NCI-H2029 (cell line): ENCODE results near the gene PTPRN2.

Experiments used
- DNase-seq: peaks from one replicate; lab custom pipeline; 2025; lab: John Stamatoyannopoulos, UW

PTPRN2 gene

DNA sequence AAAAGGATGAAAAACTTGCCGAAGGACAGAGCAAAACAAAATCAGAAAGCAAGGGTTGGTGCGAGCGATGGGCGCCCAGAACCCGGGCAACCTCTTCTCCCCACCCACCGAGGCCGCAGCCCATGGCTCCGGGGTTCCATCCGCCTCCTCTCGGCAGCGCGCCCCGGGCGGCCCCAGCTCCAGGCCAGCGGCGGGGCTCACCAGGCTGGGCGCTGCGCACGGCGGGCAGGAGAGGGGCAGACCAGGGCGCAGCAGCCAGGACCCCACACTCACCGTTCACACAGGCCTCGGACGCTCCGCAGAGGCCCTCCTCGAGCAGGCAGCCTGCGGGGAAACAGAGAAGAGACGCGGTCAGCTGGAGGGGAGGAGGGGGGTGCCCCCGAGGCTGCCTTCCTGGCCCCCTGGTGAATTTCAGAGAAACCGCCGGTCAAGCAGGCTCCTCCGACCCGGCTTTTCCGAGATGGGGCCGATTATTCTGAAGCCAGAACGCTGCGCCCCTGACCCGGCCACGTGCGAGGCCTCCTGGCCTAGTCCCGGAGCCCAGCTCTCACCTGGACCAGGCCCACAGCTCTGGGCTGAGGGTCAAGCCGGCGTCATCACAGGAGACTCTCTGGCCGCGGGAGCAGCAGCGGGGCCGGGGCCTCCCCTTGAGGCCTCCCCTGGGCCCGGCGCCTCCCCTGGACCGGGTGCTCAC, 98.0 kb downstream of the PTPRN2 start:
- no peak for DNase-seq

DNA sequence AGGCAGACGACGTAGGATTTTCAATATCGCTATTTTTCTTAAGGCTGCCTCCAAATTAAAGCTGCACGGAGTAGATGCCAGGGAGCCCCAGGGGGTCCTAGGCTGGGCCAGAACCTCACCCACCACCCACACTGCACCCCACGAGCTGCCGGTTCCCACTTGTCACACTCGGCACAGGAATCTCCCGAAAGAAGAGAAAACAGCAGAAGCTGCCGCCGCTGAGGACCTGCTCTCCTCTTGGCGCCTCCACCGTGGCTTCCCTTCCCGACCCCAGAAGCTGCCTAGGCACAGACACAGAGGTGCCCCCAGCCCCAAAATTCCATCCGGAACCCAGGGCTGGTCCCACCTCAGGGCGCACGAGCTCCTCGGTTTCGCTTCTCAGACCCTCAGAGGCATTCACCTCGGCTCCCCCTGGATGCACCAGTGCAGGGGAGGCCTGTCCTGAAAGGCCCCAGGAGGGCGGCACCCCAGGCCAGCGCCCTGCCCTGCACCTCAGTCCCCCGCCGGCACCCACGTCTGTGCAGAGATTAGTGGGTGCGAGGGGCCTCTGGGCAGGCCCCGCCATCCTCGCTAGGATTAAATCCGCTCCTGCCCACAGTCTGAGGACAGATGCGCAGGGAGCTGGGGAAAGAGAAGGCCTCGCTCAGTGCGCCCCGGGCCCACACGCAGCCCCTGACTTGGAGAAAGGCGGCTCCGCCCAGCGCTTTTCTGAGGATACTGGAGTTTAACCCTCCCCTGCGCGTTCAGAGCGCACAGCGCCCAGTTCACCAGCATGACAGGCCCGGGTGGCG, 99.2 kb downstream of the PTPRN2 start:
- no peak for DNase-seq

DNA sequence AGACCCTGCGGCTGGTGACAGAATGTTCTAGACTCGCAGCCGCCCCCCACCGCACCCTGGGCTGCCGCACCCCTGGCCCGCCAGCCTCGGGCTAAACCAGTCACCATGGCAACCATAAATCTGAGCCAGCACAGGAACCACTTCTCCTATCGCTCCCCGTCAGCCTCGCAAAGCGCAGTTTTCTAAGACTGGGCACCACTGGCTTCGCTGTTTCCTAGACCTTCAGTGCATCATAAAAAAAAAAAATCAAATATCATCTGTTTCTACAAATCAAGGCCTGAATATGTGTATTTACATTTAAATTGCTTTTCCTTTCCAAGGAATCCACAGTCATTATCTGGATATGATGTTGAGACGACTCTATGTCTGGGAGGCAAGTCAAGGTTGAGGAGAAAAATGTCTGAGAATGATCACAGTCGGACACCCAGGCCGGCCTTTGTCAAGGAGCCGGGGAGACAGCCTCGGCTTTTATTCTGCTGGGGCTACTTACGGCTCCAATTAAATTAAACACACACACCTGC, 99.9 kb downstream of the PTPRN2 start:
- no peak for DNase-seq

DNA sequence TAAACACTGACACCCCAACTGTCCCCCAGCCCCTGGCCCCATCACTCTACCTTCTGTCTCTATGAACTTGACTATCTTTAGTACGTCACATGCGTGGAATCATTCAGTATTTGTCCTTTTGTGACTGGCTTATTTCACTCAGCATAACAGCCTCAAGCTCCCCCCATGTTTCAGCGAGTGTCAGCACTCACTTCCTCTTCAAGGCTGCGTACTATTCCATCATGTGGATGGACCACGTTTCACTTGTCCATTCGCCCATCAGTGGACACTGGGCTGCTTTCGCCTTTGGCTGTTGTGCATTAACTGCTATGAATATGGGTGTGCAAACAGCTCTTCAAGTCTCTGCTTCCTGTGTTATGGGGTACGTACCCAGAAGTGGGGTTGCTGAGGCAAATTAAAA, 100.7 kb downstream of the PTPRN2 start:
- DNase-seq = no peak

DNA sequence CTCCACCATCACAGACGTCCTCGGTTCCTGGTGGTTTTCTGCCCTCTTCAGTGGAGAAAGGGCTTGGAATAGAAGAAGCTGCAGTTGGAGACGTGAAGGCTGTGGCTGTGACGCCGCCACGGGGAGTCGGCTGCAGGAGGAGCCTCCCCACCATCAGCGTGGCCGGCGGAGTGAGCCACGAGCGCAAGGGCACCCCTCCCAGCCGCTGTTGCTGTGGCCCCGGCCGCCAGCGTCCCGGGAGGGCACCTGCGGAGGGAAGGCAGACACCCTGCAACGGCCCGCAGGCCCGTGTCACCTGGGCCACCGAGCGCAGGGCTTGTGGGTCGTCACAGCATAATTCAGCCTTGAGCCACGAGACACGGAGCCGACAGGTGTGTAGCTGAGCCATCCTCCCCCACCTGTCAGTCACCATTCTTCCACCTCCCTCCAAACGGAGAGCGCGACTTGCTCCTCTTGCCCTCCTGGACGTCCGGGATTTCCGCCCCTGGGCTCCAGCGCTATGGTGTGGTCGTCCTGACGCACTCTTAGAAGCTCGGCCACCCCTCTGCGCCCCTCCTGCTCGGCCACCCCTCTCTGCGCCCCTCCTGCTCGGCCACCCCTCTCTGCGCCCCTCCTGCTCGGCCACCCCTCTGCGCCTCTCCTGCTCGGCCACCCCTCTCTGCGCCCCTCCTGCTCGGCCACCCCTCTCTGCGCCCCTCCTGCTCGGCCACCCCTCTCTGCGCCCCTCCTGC, 102.7 kb downstream of the PTPRN2 start:
- no peak for DNase-seq

DNA sequence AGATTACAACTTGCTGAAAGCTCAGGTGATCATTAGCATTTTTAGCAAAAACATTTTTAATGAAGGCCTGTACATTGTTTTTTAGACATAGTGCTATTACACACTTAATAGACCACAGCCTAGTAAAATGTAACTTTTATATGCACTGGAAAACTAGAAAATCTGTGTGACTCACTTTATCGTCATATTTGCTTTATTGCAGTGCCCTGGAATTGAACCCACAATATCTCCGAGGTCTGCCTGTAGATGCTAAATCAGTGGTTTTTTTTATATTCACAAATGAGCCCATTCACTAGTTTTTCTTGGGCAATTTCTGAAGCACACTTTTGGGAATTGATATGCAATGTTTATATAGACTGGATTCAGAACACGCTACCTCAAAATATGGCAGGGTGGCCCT, 105.1 kb downstream of the PTPRN2 start:
- DNase-seq = no peak

DNA sequence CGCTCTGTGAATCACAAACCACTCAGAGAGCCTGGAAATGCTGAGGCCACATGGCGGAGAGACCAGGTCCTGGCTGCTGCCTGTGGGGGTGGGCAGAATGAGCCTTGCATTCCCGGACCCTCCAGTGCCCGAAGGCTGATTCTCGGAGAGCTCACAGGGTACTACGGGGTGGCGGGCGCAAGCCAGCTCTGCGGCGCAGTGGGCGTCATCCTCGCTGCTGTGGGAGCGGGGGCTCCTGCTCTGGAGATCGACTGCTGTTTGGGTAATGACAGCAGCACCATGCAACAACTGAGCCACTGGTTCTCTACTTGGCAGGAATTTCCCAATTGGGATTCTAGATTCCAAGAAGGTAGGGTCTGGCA, 108.0 kb downstream of the PTPRN2 start:
- no peak for DNase-seq

DNA sequence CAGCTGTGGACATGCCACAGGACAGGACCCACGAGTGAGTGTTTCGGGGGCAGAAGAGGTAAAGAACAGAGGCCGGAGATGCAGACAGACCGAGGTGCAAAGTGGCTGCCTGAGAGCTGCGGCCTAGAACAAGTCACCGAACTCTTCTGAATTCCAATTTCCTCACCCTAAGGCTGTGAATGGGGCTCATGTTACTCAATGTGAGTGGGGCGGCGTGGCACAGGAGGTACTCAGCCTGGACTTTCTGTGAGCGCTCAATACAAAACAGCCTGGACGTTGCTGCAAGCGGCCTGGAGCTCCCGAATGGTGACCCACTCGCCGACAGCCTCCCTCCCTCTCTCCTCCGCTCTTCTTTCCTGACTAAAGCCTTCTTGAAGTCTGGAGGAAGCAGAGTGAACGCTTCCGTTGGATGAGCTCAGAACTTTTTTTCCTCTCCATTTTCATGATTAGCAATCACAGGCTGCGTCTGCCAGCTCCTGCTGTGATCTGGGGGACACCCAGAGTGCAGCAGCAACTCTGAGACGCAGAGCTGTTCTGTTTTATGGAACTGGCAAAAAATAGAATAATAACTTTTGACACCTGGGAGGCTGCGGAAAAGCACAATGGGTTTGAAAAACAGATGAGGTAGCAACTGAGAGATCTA, 108.5 kb downstream of the PTPRN2 start:
- no peak for DNase-seq

DNA sequence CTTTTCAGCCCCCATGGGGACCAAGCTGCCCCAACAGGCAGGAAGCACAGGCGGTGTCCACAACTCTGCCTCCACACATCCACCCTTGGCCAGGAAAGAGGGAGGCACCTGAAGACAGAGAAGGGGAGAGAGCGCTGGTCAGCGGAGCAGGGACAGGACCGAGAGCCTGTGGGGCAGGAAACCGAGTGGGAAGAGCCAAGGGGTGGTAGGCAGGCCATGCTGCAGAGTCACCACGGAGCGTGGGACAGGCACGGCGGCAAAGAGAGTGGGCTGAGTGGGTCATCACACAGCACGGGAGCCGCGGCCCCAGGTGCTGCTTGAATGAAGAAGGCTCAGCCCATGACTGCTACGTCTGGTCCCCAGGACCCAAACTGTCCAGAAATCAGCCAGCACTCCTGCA, 109.8 kb downstream of the PTPRN2 start:
- DNase-seq = no peak

DNA sequence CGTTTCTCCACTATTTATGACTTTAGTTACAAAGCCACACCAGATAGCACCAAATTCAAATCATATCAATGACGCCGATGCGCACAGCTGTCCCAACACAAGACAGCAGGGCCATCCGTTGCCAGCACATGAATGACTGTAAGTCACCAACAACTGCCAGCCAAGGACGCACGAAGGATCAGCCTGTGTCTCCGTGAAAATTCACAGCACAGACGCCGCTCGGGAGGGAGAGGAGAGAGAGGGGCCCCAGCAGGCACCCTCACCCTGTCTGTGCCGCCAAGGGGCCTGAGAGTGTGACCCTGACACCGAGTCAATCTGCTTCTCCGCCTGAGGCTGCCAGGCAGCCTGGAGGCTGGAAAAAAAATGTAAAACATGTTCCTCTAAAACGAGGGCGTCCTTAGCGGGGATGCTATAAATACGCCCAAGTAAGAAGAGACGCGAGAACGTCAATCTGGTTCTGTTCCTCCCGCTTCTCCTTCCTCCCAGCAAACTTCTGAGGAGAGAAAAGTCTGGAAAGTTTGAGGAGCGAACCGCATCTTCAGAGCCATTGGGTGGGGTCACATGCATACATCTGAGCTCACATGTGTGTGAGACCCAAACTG, 111.2 kb downstream of the PTPRN2 start:
- no peak for DNase-seq

DNA sequence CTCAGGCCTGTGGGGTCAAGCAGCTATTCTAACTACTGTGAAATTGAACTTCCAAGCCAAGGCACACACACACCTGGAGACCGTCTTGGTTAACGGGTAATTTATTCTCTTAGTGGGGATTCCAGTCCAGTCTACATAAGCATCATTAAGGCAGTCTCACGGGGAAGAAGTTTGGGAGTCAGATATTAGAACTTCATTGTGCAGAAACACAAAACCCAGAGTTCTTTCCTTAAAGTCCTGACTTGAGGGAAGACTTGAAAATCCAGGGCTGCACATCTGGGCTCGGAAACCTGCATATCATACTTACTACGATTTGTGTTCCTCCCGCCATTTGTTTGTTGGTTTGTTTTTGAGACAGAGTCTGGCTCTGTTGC, 112.0 kb downstream of the PTPRN2 start:
- DNase-seq = no peak

DNA sequence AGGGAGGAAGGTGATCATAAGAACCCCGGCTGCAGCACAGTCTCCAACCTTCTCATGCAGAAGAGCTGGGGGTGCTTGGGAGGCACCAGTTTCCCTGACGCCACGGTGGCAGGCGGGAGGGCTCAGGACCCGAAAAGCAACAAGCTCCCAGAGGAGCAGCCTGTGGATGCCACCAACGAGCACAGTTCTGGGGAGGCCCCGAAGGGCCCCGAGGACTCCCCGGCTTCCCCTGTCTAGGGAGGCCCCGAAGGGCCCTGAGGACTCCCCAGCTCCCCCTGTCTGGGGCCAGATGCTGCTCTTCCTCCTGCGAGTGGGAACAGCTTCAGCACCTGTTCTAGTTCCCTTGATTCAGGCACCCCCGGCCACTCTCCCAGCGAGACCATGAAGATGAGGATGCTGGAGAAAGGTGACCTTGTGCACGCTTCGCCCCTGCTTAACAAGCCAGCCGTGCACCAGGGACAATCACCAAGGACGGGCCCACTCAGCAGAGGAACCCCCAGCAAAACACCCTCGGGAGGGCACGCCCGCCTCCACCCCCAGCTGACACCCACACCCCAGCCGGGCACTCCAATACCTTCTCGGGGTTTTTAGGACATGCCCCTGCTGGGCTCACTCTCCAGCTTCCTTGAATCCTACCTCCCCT, 112.5 kb downstream of the PTPRN2 start:
- DNase-seq = no peak

DNA sequence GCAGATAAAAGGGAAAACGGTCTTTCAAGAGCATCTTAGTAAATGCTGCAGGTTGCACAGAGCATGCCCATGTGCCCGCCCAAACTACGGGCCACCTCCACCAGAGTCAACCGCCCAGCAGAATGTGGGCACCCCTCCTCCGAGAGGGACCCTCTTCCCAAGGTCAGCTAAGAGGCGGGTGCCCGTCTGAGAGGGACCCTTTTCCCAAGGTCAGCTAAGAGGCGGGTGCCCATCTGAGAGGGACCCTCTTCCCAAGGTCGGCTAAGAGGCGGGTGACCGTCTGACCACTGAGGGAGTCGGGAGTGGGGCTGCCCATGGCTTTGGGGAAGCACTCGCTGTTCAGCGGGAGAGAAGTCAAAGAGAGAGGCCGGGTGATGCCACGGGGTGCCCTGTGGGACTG, 113.1 kb downstream of the PTPRN2 start:
- DNase-seq = no peak

DNA sequence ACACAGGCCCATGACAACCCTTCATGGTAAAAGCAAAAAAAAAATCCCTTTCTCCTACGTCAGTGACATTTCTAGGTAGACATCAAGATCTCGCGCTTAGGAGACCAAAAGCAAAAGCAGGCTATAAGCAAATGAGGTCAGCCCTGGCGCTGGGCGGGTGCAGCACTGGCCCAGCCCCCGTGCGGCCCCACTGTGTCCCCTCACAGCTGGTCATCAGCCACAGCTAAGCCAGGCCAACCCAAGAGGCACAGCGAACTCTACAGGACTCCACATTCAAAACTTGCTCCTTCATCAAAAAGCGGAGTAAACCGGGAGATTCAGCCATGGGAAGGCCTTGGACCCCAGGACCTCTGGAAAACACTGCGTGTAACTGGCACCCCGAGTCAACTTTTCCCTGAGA, 113.7 kb downstream of the PTPRN2 start:
- DNase-seq = no peak

DNA sequence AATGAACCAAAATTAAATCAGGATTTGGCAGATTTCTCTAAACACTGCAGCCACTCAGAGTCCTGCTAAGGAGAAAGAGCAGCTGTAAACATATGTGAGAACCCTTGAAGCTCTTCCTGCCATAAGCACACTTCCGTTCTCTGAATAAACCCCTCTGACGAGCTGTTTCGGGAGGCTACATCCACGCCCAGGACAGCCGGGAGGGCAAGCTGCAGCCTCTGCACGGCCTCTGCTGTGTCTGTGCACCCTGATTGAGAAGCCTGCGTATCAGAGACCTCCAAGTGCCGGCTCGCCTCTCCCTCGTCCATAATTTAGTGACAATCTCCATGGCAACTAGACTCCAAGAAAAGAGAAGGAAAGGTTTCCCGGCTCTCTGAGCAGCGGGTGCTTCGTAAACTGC, 114.4 kb downstream of the PTPRN2 start:
- peak; percentile 83 for DNase-seq

DNA sequence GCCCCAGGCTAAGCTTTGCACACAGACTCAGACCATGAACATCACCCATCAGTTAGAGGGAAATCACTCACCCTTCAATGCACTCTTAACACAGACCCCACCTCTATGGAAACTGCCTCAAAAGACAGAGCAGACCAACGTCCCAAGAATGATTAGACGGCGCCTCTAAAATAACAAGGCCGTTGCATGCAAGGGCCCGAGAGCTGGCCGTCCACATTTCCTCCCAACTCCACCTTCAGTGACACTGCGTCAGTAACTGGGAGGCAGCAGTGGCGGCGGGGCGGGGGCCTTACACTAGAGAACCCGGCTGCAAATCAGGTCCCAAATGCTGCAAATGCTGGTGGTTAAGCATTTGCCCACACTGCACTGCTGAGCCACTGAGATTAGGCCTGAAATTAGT, 115.0 kb downstream of the PTPRN2 start:
- no peak for DNase-seq

DNA sequence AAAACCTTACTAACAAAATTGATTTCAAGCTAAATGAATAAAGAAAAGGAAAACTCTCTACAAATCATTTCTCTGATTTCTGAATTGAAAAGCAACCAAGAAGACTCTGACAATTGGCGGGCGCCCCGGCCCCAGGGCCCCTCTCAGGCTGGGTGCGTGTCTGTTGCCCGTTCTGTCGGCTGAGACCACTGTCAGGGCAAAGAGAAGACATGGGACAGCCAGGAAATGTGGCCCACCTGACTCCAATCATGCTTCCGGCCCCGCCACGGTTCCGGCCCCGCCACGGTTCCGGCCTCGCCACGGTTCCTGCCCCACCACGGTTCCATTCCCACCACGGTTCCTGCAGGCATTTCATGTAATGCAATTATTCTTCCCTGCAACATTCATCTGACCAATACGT, 115.9 kb downstream of the PTPRN2 start:
- no peak for DNase-seq

DNA sequence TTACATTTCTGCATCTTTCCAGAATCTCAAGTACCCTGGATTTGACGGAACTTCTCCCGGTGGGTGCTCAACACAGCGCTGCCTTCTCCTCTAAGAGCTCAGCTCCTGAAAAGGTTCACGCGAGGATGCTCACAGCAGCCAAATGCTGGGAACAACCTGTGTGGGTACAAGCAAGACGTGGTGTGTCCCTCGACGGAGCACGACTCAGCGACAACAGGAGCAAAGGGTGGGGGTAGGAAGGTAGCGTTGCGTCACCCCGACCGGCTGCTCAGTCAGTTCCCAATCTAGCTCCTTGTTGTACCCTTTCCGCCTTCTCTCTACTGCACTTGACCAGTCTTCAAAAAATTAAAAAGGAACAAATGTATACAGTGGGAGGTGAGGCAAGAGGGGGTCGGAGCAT, 117.3 kb downstream of the PTPRN2 start:
- no peak for DNase-seq

DNA sequence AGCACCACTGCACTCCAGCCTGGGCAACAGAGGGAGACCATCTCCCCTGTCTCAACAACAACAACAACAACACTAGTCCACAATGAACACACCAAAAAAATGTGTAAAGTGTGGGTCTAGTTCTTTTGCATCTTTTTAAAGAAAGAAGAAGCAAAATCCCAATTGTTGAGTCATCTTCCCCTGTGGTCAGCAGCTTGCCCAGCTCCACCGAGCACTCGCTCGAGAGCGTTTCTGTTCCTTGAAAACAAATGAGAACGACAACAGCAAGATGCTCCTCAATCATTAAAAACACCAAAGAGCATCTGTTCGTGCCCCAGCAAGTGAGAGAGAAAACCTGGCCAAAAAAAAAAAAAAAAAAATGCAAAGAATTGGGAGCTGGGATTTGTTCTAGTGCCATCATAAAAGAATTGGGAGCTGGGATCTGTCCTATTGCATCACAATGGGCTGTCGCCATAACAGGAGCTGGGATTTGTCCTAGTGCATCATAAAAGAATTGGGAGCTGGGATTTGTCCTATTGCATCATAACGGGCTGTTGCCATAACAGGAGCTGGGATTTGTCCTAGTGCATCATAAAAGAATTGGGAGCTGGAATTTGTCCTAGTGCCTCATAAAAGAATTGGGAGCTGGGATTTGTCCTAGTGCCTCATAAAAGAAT, 118.1 kb downstream of the PTPRN2 start:
- no peak for DNase-seq

DNA sequence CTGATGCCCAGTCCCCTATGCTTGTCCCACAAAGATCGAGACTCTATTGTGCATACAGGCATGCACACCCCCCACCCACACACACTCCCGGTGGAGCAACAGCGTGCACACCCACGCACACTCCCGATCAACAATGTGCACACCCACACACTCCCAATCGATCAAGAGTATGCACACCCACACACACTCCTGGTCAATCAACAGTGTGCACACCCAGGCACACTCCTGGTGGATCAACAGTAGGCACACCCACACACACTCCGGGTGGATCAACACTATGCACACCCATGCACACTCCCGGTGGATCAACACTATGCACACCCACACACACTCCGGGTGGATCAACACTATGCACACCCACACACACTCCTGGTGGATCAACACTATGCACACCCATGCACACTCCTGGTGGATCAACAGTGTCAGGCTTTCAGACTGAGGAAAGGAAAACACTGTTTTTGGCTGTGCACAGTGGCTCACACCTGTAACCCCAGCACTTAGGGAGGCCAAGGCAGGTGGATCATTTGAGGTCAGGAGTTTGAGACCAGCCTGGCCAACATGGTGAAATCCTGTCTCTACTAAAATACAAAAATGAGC, 118.8 kb downstream of the PTPRN2 start:
- no peak for DNase-seq

DNA sequence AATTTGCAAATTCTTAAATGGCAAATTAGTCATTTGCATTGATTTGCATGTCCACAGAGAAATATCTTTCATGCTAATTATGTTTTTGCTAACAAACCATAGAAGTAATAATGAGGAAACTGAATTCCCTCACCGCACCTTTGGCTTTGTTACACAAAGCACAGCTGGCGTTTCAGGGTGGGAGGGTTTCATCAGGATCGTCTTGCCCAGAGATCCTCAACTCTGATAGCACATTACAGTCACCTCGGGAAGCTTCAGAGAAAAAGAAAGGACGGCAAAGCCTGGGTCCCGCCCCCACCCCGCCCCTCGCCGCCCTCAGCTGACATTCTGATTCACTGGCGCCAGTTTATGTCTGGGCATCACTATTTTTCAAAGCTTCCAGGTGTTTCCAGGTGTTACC, 119.4 kb downstream of the PTPRN2 start:
- no peak for DNase-seq
